GM19468 (cell line): ENCODE data around the gene SMARCB1.
"Not testable (repeated sequence)": the region's sequence is repeated elsewhere in the genome, so short reads cannot be mapped to it uniquely, and the experiment has no call there.

Experiments
- ATAC-seq: cut with Tn5 transposase; IDR thresholded peaks from one replicate; pipeline ENCODE4 v1.9.1; 2021; ENCODE audit warnings: mild to moderate bottlenecking, moderate library complexity, moderate number of reproducible peaks; ENCODE audit not compliant: unreplicated experiment; ENCODE audit errors: extremely low read depth

The SMARCB1 gene

GRCh38 chr22:23860187-23860586, 73.4 kb downstream of the SMARCB1 start:
- ATAC-seq = not testable (repeated sequence)

- no peak for ATAC-seq
Observed at GRCh38 chr22:23862103-23862502, 75.3 kb downstream of the SMARCB1 start.

GRCh38 chr22:23864499-23865154, 77.9 kb downstream of the SMARCB1 start:
- ATAC-seq = not testable (repeated sequence)

GRCh38 chr22:23868580-23868979, 81.8 kb downstream of the SMARCB1 start:
- no peak for ATAC-seq

- no peak for ATAC-seq
Observed at GRCh38 chr22:23874871-23875270, 88.1 kb downstream of the SMARCB1 start.

- ATAC-seq = no peak
Observed at GRCh38 chr22:23875801-23876200, 89.0 kb downstream of the SMARCB1 start.

GRCh38 chr22:23877566-23877965, 90.8 kb downstream of the SMARCB1 start:
- no peak for ATAC-seq

- ATAC-seq = no peak
Observed at GRCh38 chr22:23878219-23878618, 91.5 kb downstream of the SMARCB1 start.

GRCh38 chr22:23882370-23882769, 95.6 kb downstream of the SMARCB1 start:
- ATAC-seq = no peak

- ATAC-seq = no peak
Observed at GRCh38 chr22:23883658-23884057, 96.9 kb downstream of the SMARCB1 start.

- no peak for ATAC-seq
Observed at GRCh38 chr22:23884140-23884539, 97.4 kb downstream of the SMARCB1 start.
